Vagina (tissue), 2 donors: Measurements from ENCODE around the gene NOP53.

Experiments
- CTCF ChIP-seq, 3 experiments: fragments of 450-650 bp in 2 of 3; fragments of 200-600 bp in 1 of 3; sonication (generic) in 1 of 3; IDR thresholded peaks; one replicate each; pipeline ENCODE4 v1.5.1; 2017 to 2019; ENCODE audit warnings: antibody characterized with exemption in 3 of 3, mild to moderate bottlenecking in 2 of 3, moderate library complexity in 2 of 3
- POLR2A ChIP-seq, 2 donors: fragments of 450-650 bp; IDR thresholded peaks; one replicate each; pipeline ENCODE4 v1.6.1; 2017; ENCODE audit warnings: antibody characterized with exemption in 2 of 2, mild to moderate bottlenecking in 2 of 2, moderate library complexity in 2 of 2

- TF ChIP-seq CTCF (IDR thresholded peaks at IDR 0.05): no peak
- TF ChIP-seq POLR2A (IDR thresholded peaks at IDR 0.05): no peak
These were observed 31.0 kb upstream of the NOP53 start for GRCh38 chr19:47714339-47714738.
